Activated T-helper 17 cell treated with anti-CD3 and anti-CD28 coated beads, Interleukin-2, amount 50 U/mL, for 72 hours (primary cell): Measurements from ENCODE around the gene PARD3B. TPM values are rescaled to one million over a fixed set of nuclear protein-coding genes. Genes with fewer than 3 reads are reported as not detected.

Experiments
- ATAC-seq: fragments of 150-1000 bp; cut with Tn5 transposase; replicated peaks from 2 replicates; pipeline ENCODE4 v1.10.0; 2021; ENCODE audit warnings: mild to moderate bottlenecking, moderate library complexity
- H3K27ac Mint-ChIP-seq: one replicate; pipeline ENCODE4 v1.8.0; 2022; ENCODE audit warnings: mixed read lengths
- H3K27me3 Mint-ChIP-seq: one replicate; pipeline ENCODE4 v1.8.0; 2022; ENCODE audit warnings: mixed read lengths
- H3K36me3 Mint-ChIP-seq: one replicate; pipeline ENCODE4 v1.8.0; 2022; ENCODE audit warnings: low read depth, mild to moderate bottlenecking, mixed read lengths
- H3K4me1 Mint-ChIP-seq: one replicate; pipeline ENCODE4 v1.8.0; 2022; ENCODE audit warnings: mixed read lengths
- H3K4me3 Mint-ChIP-seq: one replicate; pipeline ENCODE4 v1.8.0; 2022; ENCODE audit warnings: mild to moderate bottlenecking, mixed read lengths
- H3K9me3 Mint-ChIP-seq: one replicate; pipeline ENCODE4 v1.8.0; 2022; ENCODE audit warnings: mixed read lengths
- total RNA-seq, 2 donors: library from RNA; stranded (reverse); gene quantifications; one replicate each; pipeline ENCODE4 v1.2.3, GENCODE V29; 2022

PARD3B gene
- total RNA-seq, 2 donors from 2014 or later = 0.29 to 1.5 TPM

DNA sequence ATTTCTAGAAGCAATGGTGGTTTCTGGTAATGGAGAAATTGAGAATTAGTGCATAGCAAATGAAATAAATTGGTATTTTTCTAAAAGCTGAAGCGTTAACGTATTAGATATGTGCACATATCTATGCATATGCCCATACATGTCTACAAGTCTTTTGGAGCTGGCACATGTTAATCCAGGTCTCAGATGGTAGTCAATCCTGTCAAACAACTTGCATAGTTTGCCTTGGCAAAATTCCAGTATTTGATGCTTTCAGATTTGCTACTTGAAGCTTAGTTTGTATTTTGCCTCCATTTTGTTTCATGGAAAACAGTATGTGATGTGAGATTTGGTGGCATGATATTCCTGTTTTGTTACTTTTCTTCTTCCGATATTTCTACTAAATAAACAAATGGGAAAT, 304.6 kb downstream of the PARD3B start:
- no peaks in the 10 kb centered on the region for H3K9me3 Mint-ChIP-seq
- no peak overlapping the region for H3K27ac Mint-ChIP-seq
- no peaks in the 10 kb centered on the region for H3K36me3 Mint-ChIP-seq
- no peaks in the 10 kb centered on the region for H3K4me1 Mint-ChIP-seq
- no peak for ATAC-seq
- no peak overlapping the region for H3K4me3 Mint-ChIP-seq
- peaks cover 5% of the 10 kb centered on the region for H3K27me3 Mint-ChIP-seq

GRCh38 chr2:204850581-204850980, 305.3 kb downstream of the PARD3B start:
- H3K27me3 Mint-ChIP-seq = peaks cover 5% of the 10 kb centered on the region
- no peaks in the 10 kb centered on the region for H3K36me3 Mint-ChIP-seq
- no peaks in the 10 kb centered on the region for H3K4me1 Mint-ChIP-seq
- no peak overlapping the region for H3K27ac Mint-ChIP-seq
- H3K4me3 Mint-ChIP-seq = no peak overlapping the region
- no peaks in the 10 kb centered on the region for H3K9me3 Mint-ChIP-seq
- no peak for ATAC-seq

- H3K36me3 Mint-ChIP-seq = no peaks in the 10 kb centered on the region
Observed at GRCh38 chr2:204853905-204854304, 308.6 kb downstream of the PARD3B start.

GRCh38 chr2:204860274-204860673, 315.0 kb downstream of the PARD3B start:
- Mint-ChIP-seq H3K4me3 (no peak overlapping the region), H3K27me3 (no peaks in the 10 kb centered on the region), H3K27ac (no peak overlapping the region), H3K4me1 (no peaks in the 10 kb centered on the region), H3K9me3 (peaks cover 9% of the 10 kb centered on the region), H3K36me3 (no peaks in the 10 kb centered on the region)
- no peak for ATAC-seq

More at GRCh38 chr2:204853905-204854304, 308.6 kb downstream of the PARD3B start:
- Mint-ChIP-seq H3K9me3 (no peaks in the 10 kb centered on the region), H3K4me3 (no peak overlapping the region), H3K27ac (no peak overlapping the region), H3K27me3 (peaks cover 5% of the 10 kb centered on the region), H3K4me1 (no peaks in the 10 kb centered on the region)
- ATAC-seq = no peak

- Mint-ChIP-seq H3K27me3 (no peaks in the 10 kb centered on the region), H3K4me3 (no peak overlapping the region), H3K36me3 (no peaks in the 10 kb centered on the region), H3K27ac (no peak overlapping the region), H3K4me1 (no peaks in the 10 kb centered on the region), H3K9me3 (peaks cover 9% of the 10 kb centered on the region)
- ATAC-seq = no peak
Observed at GRCh38 chr2:204862809-204863208, 317.5 kb downstream of the PARD3B start.

DNA sequence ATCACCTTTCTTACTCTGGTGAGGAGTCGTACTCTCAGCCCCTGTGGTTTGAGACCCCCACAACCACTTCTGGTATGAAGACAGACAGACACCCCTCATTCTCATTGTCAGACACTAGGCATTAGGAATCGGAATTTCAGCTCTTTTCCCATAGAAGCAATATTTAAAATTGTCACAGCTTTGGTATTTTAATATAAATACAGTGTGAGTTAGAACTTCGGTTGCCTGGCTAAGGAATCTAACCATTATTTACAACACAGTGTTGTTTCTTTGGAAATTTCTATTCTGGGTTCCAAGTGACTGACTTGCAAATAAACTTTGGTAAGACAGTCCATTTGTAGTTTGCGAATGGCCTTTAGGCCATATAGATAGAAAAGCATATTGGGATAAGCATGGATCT, 318.1 kb downstream of the PARD3B start:
- Mint-ChIP-seq H3K4me3 (no peak overlapping the region), H3K4me1 (no peaks in the 10 kb centered on the region), H3K27me3 (no peaks in the 10 kb centered on the region), H3K27ac (no peak overlapping the region), H3K36me3 (no peaks in the 10 kb centered on the region), H3K9me3 (peaks cover 9% of the 10 kb centered on the region)
- ATAC-seq = no peak

GRCh38 chr2:204869132-204869823, 324.0 kb downstream of the PARD3B start:
- no peak for ATAC-seq
- H3K4me3 Mint-ChIP-seq = no peak overlapping the region
- no peaks in the 10 kb centered on the region for H3K27me3 Mint-ChIP-seq
- H3K4me1 Mint-ChIP-seq = peaks cover 12% of the 10 kb centered on the region
- no peaks in the 10 kb centered on the region for H3K36me3 Mint-ChIP-seq
- H3K9me3 Mint-ChIP-seq = peaks cover 9% of the 10 kb centered on the region
- no peak overlapping the region for H3K27ac Mint-ChIP-seq

- H3K9me3 Mint-ChIP-seq = peaks cover 3% of the 10 kb centered on the region
- ATAC-seq = no peak
- no peak overlapping the region for H3K27ac Mint-ChIP-seq
- no peaks in the 10 kb centered on the region for H3K27me3 Mint-ChIP-seq
- peaks cover 12% of the 10 kb centered on the region for H3K4me1 Mint-ChIP-seq
- H3K4me3 Mint-ChIP-seq = no peak overlapping the region
- H3K36me3 Mint-ChIP-seq = no peaks in the 10 kb centered on the region
Observed at GRCh38 chr2:204870053-204870452, 324.8 kb downstream of the PARD3B start.

- Mint-ChIP-seq H3K27ac (peak overlapping the region; percentile 28), H3K36me3 (no peaks in the 10 kb centered on the region), H3K4me1 (peaks cover 12% of the 10 kb centered on the region), H3K9me3 (peaks cover 3% of the 10 kb centered on the region), H3K27me3 (no peaks in the 10 kb centered on the region), H3K4me3 (no peak overlapping the region)
- ATAC-seq = peak; percentile 58
Observed at GRCh38 chr2:204871231-204871953, 326.1 kb downstream of the PARD3B start.

DNA sequence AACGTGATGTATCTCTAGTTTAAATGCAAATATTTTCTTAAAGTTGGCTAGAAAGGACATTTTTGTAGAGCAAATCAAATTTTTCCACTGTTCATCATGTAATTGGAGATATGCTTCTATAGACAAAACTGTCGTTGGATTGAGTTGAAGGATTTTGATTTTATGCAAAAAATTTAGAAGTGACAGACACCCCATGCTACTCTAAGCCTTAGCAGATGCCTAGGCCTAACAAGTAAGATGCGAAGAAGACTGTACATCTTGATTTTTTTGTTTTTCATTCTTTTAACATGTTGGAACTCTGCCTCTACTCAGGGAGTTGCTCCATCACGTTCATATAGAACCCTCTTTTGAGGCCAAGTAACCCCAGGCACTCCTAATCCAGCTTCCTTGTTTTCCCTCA, 331.0 kb downstream of the PARD3B start:
- ATAC-seq = no peak
- Mint-ChIP-seq H3K9me3 (peaks cover 3% of the 10 kb centered on the region), H3K27me3 (no peaks in the 10 kb centered on the region), H3K27ac (no peak overlapping the region), H3K36me3 (no peaks in the 10 kb centered on the region), H3K4me3 (no peak overlapping the region), H3K4me1 (peaks cover 11% of the 10 kb centered on the region)

DNA sequence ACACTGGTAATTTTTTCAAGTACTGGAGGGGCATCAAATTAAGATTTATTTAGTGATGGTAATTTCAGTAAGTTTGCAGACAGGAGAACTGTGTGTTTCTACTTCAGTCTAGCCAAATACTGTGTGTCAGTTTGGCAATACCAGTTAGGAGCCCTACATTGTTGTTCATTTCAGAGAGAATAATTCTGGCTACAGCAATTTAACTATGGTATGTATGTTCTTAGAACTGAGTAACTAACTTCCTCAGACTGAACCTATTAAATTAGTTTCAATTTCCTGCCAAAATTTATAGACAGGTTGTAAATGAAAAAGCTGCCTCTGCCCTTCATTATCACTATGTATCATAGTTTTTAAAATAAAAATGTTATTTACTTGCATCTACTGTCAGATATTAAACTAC, 332.4 kb downstream of the PARD3B start:
- H3K27ac Mint-ChIP-seq = no peak overlapping the region

GRCh38 chr2:204880928-204881327, 335.7 kb downstream of the PARD3B start:
- peaks cover 6% of the 10 kb centered on the region for H3K4me1 Mint-ChIP-seq

More for the DNA sequence above, 332.4 kb downstream of the PARD3B start:
- no peak for ATAC-seq
- Mint-ChIP-seq H3K4me1 (peaks cover 12% of the 10 kb centered on the region), H3K36me3 (no peaks in the 10 kb centered on the region), H3K27me3 (no peaks in the 10 kb centered on the region), H3K4me3 (no peak overlapping the region), H3K9me3 (peaks cover 3% of the 10 kb centered on the region)

DNA sequence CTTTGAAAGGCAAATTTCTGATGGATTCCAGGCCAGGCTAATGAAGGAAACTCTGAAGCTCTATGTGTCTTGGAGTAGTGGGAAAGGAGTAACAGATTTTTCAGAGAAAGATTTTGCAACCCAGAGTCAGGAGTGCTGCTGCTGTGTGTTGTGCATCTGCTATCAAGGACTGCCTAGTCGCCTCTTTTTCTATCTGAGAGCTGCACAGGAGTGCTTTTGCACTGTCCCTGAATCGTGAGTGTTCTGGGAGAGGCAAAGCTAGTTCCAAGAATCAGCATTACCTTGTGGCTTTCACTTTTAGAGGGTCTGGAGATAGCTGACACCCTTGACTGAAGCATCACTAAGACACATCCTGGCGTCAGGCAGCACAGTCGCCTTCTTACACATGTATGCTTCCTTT, 336.4 kb downstream of the PARD3B start:
- Mint-ChIP-seq H3K27ac (no peak overlapping the region), H3K9me3 (no peaks in the 10 kb centered on the region), H3K36me3 (no peaks in the 10 kb centered on the region), H3K27me3 (no peaks in the 10 kb centered on the region), H3K4me3 (peak overlapping the region; percentile 48), H3K4me1 (peaks cover 6% of the 10 kb centered on the region)
- ATAC-seq = peak; percentile 83

More at GRCh38 chr2:204880928-204881327, 335.7 kb downstream of the PARD3B start:
- Mint-ChIP-seq H3K27ac (peak overlapping the region; percentile 1), H3K36me3 (no peaks in the 10 kb centered on the region), H3K27me3 (no peaks in the 10 kb centered on the region), H3K9me3 (no peaks in the 10 kb centered on the region), H3K4me3 (peak overlapping the region; percentile 48)
- ATAC-seq = no peak

DNA sequence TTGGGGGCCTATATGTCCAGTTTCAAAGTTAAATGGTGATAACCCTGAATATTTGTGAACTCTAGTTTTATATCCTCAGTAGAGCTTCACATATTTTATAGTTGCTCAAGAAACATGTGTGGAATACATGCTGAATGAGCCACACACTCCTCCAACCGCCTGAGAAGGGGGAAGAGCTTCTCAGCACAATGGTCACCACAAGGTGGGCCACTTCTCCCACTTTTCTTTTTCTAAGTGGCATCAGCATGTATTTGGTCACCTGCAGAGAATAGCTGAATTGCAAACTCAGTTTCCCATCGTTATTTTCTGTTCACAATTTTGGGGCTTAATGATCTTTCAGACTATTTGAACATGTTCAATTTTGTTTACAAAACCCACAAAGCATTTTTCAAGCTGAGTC, 340.5 kb downstream of the PARD3B start:
- Mint-ChIP-seq H3K36me3 (no peaks in the 10 kb centered on the region), H3K27me3 (no peaks in the 10 kb centered on the region), H3K27ac (no peak overlapping the region), H3K9me3 (peaks cover 7% of the 10 kb centered on the region), H3K4me1 (peaks cover 6% of the 10 kb centered on the region), H3K4me3 (no peak overlapping the region)
- no peak for ATAC-seq

GRCh38 chr2:204886713-204887112, 341.4 kb downstream of the PARD3B start:
- H3K27ac Mint-ChIP-seq = no peak overlapping the region
- H3K36me3 Mint-ChIP-seq = no peaks in the 10 kb centered on the region
- ATAC-seq = no peak
- H3K4me3 Mint-ChIP-seq = no peak overlapping the region
- H3K27me3 Mint-ChIP-seq = no peaks in the 10 kb centered on the region
- peaks cover 7% of the 10 kb centered on the region for H3K9me3 Mint-ChIP-seq
- H3K4me1 Mint-ChIP-seq = peaks cover 2% of the 10 kb centered on the region
